Astrocyte of the cerebellum (primary cell): ENCODE measurements around the gene NXT1.

ENCODE experiments used
- DNase-seq: peaks from one replicate; pipeline ENCODE4 v3.0.0-alpha.2; 2011; ENCODE audit warnings: low read depth
- H3K4me3 ChIP-seq: 2 replicates; pipeline ENCODE4 v1.5.1; 2011; ENCODE audit warnings: mild to moderate bottlenecking, low read depth, low read length, moderate library complexity
- CTCF ChIP-seq: IDR thresholded peaks from 2 replicates; pipeline ENCODE4 v1.5.1; 2012; ENCODE audit warnings: low read length, low read depth, moderate library complexity, mild to moderate bottlenecking; ENCODE audit errors: missing control alignments
- in situ Hi-C: cut with HindIII; loops from 2 replicates; pipeline ENCODE4 v1.10.0; 2017; ENCODE audit warnings: low sequenced_read_pairs

NXT1 gene

GRCh38 chr20:23379772-23380171 is 29.2 kb downstream of the NXT1 start:
- no peak for TF ChIP-seq CTCF
- no peak for DNase-seq
- in situ Hi-C loops = loop anchor here (5.0 kb wide), 1 partner anchor 38 kb away; no protein-coding TSS in a partner anchor
- no peak overlapping the region for H3K4me3 ChIP-seq

- no peak for TF ChIP-seq CTCF
- in situ Hi-C loops = no loop called here
- DNase-seq = no peak
- H3K4me3 ChIP-seq = no peak overlapping the region
These were observed 31.3 kb downstream of the NXT1 start for GRCh38 chr20:23381876-23382275.

- DNase-seq = no peak
- no peak for TF ChIP-seq CTCF
These were observed 35.9 kb downstream of the NXT1 start for GRCh38 chr20:23386304-23387117.

GRCh38 chr20:23387118-23387443 is 36.5 kb downstream of the NXT1 start:
- H3K4me3 ChIP-seq = no peak overlapping the region
- no peak for DNase-seq
- no peak for TF ChIP-seq CTCF
- in situ Hi-C loops = no loop called here

More at GRCh38 chr20:23386304-23387117, 35.9 kb downstream of the NXT1 start:
- in situ Hi-C loops = no loop called here
- H3K4me3 ChIP-seq = no peak overlapping the region

GRCh38 chr20:23390091-23390774 is 39.6 kb downstream of the NXT1 start:
- DNase-seq = no peak
- no peak overlapping the region for H3K4me3 ChIP-seq
- in situ Hi-C loops = no loop called here
- TF ChIP-seq CTCF = no peak

- in situ Hi-C loops = no loop called here
- H3K4me3 ChIP-seq = no peak overlapping the region
- no peak for TF ChIP-seq CTCF
- DNase-seq = no peak
These were observed 41.2 kb downstream of the NXT1 start for GRCh38 chr20:23391707-23392310.
